HL-60/S4 (cell line): Measurements from ENCODE around the gene DDX10.

Experiments used
- in situ Hi-C: fragments of 300-500 bp; cut with MboI; formaldehyde crosslinking; loops from 2 replicates; pipeline ENCODE4 v1.14.3; 2022; ENCODE audit warnings: low sequenced_read_pairs

DDX10 gene

GRCh38 chr11:108967571-108967970 is 302.7 kb downstream of the DDX10 start:
- in situ Hi-C loops, result no loop called here

GRCh38 chr11:108970221-108970991 is 305.5 kb downstream of the DDX10 start:
- in situ Hi-C loops, result no loop called here

- in situ Hi-C loops, result no loop called here
These were observed 308.7 kb downstream of the DDX10 start for GRCh38 chr11:108973402-108974162.

GRCh38 chr11:108975026-108975425 is 310.2 kb downstream of the DDX10 start:
- in situ Hi-C loops, result no loop called here

- in situ Hi-C loops, result no loop called here
These were observed 310.8 kb downstream of the DDX10 start for GRCh38 chr11:108975641-108976071.

GRCh38 chr11:108983636-108984420 is 319.0 kb downstream of the DDX10 start:
- in situ Hi-C loops, result no loop called here

- in situ Hi-C loops, result no loop called here
These were observed 319.7 kb downstream of the DDX10 start for GRCh38 chr11:108984523-108984922.

- in situ Hi-C loops, result no loop called here
These were observed 320.5 kb downstream of the DDX10 start for GRCh38 chr11:108985236-108985944.

- in situ Hi-C loops, result no loop called here
These were observed 321.0 kb downstream of the DDX10 start for GRCh38 chr11:108985945-108986279.
